K562 (cell line): ENCODE data around the gene EIF4E.
"Not testable (repeated sequence)": the region's sequence is repeated elsewhere in the genome, so short reads cannot be mapped to it uniquely, and the experiment has no call there.

Source experiments
- C11orf30 ChIP-seq: fragments of 450-650 bp; IDR thresholded peaks from 2 replicates; pipeline ENCODE4 v1.6.1; 2016; ENCODE audit warnings: low read depth, mild to moderate bottlenecking
- CHD4 ChIP-seq: fragments of 200-600 bp; sonication (generic); IDR thresholded peaks from 3 replicates; pipeline ENCODE4 v1.6.1; 2012; ENCODE audit warnings: low read depth, mild to moderate bottlenecking, mixed read lengths, low read length, inconsistent platforms; ENCODE audit not compliant: insufficient read depth, insufficient replicate concordance, poor library complexity, severe bottlenecking
- MEF2A ChIP-seq: IDR thresholded peaks from 2 replicates; pipeline ENCODE4 v1.6.1; 2011; ENCODE audit warnings: low read depth, mild to moderate bottlenecking, low read length, moderate library complexity; ENCODE audit not compliant: control insufficient read depth
- NR1H2 ChIP-seq: sonication (generic); formaldehyde crosslinking; IDR thresholded peaks from 2 replicates; pipeline ENCODE4 v1.4.0; 2020; ENCODE audit warnings: mild to moderate bottlenecking, missing genetic modification reagents
- POLR2H ChIP-seq: IDR thresholded peaks from 2 replicates; pipeline ENCODE4 v1.6.1; 2016; ENCODE audit warnings: missing genetic modification characterization, low read depth, mild to moderate bottlenecking, control low read depth, missing compliant biosample characterization, moderate library complexity
- ZEB2 ChIP-seq: fragments of 450-650 bp; IDR thresholded peaks from 2 replicates; pipeline ENCODE4 v1.6.1; 2016
- TF ChIP-seq, protein P1 (sequence below), 3 experiments: IDR thresholded peaks in 2 of 3; conservative IDR thresholded peaks in 1 of 3; 2 replicates each; pipeline ENCODE4 v1.5.1; 2011 to 2012; ENCODE audit warnings: low read length in 3 of 3, mild to moderate bottlenecking in 3 of 3, control low read depth in 2 of 3, improper control_type of control experiment in 1 of 3, inconsistent platforms in 1 of 3, low read depth in 1 of 3, mixed read lengths in 1 of 3, moderate library complexity in 1 of 3; ENCODE audit not compliant: insufficient read depth in 2 of 3
- TF ChIP-seq, protein P2 (sequence below): sonication (generic); formaldehyde crosslinking; IDR thresholded peaks from 2 replicates; pipeline ENCODE4 v1.9.0; 2022; ENCODE audit warnings: mild to moderate bottlenecking, missing genetic modification reagents
- TF ChIP-seq, protein P3 (sequence below), 2 experiments: fragments of 200-800 bp in 1 of 2; sonication (Bioruptor generic) in 1 of 2; sonication (generic) in 1 of 2; formaldehyde crosslinking in 1 of 2; IDR thresholded peaks in 1 of 2; conservative IDR thresholded peaks in 1 of 2; 2 replicates each; pipeline versions ENCODE4 v1.5.0 to v1.6.1; 2016 to 2020; ENCODE audit warnings: missing compliant biosample characterization in 1 of 2, missing genetic modification characterization in 1 of 2, missing genetic modification reagents in 1 of 2
- TF ChIP-seq, protein P4 (sequence below), 2 experiments: fragments of 450-650 bp in 1 of 2; sonication (generic) in 1 of 2; formaldehyde crosslinking in 1 of 2; IDR thresholded peaks in 1 of 2; conservative IDR thresholded peaks in 1 of 2; 2 replicates each; pipeline versions ENCODE4 v1.6.1 to v1.8.1; 2016 to 2023; ENCODE audit warnings: mild to moderate bottlenecking in 2 of 2, moderate library complexity in 2 of 2, inconsistent platforms in 1 of 2, missing genetic modification reagents in 1 of 2
- TF ChIP-seq, protein P5 (sequence below): fragments of 150-350 bp; conservative IDR thresholded peaks from 2 replicates; pipeline ENCODE4 v1.6.1; 2014; ENCODE audit warnings: low read length

DNA sequence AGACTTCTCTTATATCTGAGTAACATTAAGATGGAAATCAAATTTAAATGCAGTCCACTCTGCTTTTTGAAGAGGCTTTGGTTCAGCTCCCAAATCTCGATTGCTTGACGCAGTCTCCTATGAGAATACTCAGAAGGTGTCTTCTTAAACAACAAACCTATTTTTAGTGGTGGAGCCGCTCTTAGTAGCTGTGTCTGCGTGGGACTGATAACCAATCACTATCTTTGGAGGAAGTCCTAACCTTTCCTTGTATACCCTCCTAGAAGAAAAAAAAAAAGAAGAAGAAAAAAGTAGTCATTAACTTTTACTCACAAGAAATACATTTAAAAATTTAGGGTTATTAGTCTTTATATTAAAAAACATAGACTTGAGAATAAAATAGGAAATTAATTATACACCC, 48.0 kb downstream of the EIF4E start:
- TF ChIP-seq, protein P1, sequence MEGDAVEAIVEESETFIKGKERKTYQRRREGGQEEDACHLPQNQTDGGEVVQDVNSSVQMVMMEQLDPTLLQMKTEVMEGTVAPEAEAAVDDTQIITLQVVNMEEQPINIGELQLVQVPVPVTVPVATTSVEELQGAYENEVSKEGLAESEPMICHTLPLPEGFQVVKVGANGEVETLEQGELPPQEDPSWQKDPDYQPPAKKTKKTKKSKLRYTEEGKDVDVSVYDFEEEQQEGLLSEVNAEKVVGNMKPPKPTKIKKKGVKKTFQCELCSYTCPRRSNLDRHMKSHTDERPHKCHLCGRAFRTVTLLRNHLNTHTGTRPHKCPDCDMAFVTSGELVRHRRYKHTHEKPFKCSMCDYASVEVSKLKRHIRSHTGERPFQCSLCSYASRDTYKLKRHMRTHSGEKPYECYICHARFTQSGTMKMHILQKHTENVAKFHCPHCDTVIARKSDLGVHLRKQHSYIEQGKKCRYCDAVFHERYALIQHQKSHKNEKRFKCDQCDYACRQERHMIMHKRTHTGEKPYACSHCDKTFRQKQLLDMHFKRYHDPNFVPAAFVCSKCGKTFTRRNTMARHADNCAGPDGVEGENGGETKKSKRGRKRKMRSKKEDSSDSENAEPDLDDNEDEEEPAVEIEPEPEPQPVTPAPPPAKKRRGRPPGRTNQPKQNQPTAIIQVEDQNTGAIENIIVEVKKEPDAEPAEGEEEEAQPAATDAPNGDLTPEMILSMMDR (IDR thresholded peaks at IDR 0.05 in 2 of 3, conservative IDR thresholded peaks at IDR 0.05 in 1 of 3; ENCODE audit: insufficient read depth in 2 of 3, low read depth in 1 of 3, low read length in 3 of 3), result not testable (repeated sequence)
- TF ChIP-seq, protein P2, sequence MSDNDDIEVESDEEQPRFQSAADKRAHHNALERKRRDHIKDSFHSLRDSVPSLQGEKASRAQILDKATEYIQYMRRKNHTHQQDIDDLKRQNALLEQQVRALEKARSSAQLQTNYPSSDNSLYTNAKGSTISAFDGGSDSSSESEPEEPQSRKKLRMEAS (CRISPR knock-in tag), result not testable (repeated sequence)
- TF ChIP-seq C11orf30; CHD4; POLR2H; NR1H2 (CRISPR knock-in tag); ZEB2; MEF2A: not testable (repeated sequence)
- TF ChIP-seq, protein P3, sequence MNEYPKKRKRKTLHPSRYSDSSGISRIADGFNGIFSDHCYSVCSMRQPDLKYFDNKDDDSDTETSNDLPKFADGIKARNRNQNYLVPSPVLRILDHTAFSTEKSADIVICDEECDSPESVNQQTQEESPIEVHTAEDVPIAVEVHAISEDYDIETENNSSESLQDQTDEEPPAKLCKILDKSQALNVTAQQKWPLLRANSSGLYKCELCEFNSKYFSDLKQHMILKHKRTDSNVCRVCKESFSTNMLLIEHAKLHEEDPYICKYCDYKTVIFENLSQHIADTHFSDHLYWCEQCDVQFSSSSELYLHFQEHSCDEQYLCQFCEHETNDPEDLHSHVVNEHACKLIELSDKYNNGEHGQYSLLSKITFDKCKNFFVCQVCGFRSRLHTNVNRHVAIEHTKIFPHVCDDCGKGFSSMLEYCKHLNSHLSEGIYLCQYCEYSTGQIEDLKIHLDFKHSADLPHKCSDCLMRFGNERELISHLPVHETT (CRISPR knock-in tag; conservative IDR thresholded peaks at IDR 0.05 in 1 of 2, IDR thresholded peaks at IDR 0.05 in 1 of 2), result not testable (repeated sequence)
- TF ChIP-seq, protein P4, sequence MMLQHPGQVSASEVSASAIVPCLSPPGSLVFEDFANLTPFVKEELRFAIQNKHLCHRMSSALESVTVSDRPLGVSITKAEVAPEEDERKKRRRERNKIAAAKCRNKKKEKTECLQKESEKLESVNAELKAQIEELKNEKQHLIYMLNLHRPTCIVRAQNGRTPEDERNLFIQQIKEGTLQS (IDR thresholded peaks at IDR 0.05), result not testable (repeated sequence)
- TF ChIP-seq, protein P4 (CRISPR knock-in tag; conservative IDR thresholded peaks at IDR 0.05), result not testable (repeated sequence)
- TF ChIP-seq, protein P5, sequence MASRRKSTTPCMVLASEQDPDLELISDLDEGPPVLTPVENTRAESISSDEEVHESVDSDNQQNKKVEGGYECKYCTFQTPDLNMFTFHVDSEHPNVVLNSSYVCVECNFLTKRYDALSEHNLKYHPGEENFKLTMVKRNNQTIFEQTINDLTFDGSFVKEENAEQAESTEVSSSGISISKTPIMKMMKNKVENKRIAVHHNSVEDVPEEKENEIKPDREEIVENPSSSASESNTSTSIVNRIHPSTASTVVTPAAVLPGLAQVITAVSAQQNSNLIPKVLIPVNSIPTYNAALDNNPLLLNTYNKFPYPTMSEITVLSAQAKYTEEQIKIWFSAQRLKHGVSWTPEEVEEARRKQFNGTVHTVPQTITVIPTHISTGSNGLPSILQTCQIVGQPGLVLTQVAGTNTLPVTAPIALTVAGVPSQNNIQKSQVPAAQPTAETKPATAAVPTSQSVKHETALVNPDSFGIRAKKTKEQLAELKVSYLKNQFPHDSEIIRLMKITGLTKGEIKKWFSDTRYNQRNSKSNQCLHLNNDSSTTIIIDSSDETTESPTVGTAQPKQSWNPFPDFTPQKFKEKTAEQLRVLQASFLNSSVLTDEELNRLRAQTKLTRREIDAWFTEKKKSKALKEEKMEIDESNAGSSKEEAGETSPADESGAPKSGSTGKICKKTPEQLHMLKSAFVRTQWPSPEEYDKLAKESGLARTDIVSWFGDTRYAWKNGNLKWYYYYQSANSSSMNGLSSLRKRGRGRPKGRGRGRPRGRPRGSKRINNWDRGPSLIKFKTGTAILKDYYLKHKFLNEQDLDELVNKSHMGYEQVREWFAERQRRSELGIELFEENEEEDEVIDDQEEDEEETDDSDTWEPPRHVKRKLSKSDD, result not testable (repeated sequence)
